Stimulated activated naive B cell treated with anti-CD40 and anti-IgM and Interleukin-4, amounts not matched to agents 10 μg/mL and 1 μg/mL and 100 μg/mL, for 72 hours (primary cell): ENCODE results near the gene OSBPL9.

ENCODE experiments used
- ATAC-seq, 2 donors: fragments of 150-1000 bp; cut with Tn5 transposase; replicated peaks; 2 replicates each; pipeline ENCODE4 v1.10.0; 2021; ENCODE audit warnings: moderate library complexity in 1 of 2
- DNase-seq: peaks from one replicate; pipeline ENCODE4 v3.0.0; 2021
- H3K27ac Mint-ChIP-seq: one replicate; pipeline ENCODE4 v1.8.0; 2022; ENCODE audit warnings: mild to moderate bottlenecking, mixed read lengths
- H3K27me3 Mint-ChIP-seq, 2 donors: one replicate each; pipeline ENCODE4 v1.8.0; 2022; ENCODE audit warnings: mixed read lengths in 2 of 2
- H3K36me3 Mint-ChIP-seq, 2 donors: one replicate each; pipeline ENCODE4 v1.8.0; 2022; ENCODE audit warnings: mixed read lengths in 2 of 2, mild to moderate bottlenecking in 1 of 2
- H3K4me1 Mint-ChIP-seq, 2 donors: one replicate each; pipeline ENCODE4 v1.8.0; 2022; ENCODE audit warnings: mixed read lengths in 2 of 2, mild to moderate bottlenecking in 1 of 2
- H3K4me3 Mint-ChIP-seq, 2 donors: one replicate each; pipeline ENCODE4 v1.8.0; 2022; ENCODE audit warnings: mild to moderate bottlenecking in 2 of 2, mixed read lengths in 2 of 2, moderate library complexity in 1 of 2
- H3K9me3 Mint-ChIP-seq, 2 donors: one replicate each; pipeline ENCODE4 v1.8.0; 2022; ENCODE audit warnings: mixed read lengths in 2 of 2, mild to moderate bottlenecking in 1 of 2

Gene OSBPL9

DNA sequence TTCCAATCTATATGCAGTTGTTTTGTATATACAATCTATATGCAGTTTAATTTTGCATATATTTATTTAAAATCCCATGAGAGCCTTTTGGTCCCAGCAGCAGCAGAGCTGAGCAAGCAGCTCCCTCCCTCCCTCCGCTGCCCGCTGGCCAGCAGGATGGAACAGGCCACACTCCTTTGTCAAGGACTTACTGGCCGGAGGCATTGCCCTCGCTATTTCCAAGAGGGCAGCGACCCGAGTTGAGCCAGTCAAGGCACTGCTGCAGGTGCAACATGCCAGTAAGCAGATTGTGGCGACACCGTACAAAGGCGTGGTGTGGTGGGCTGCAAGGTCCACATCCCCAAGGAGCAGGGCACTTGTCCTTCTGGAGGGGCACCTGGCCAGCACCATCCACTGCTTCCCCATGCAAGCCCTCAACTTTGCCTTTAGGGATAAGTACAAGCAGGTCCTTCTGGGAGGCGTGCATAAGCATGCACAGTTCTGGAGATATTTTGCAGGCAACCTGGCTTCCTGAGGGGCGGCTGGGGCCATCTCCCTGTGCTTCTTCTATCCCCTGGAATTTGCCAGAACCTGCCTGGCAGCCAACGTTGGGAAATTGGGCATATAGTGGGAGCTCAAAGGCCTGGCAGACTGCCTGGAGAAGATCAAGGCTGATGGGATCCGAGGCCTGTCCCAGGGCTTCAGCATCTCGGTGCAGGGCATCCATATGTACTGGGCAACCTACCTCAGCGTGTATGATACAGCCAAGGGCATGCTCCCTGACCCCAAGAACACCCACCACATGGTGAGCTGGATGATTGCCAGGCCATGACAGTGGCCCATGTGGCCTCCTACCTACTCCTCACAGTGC lies 92.2 kb downstream of the OSBPL9 start:
- H3K36me3 Mint-ChIP-seq, result peaks cover 2 to 3% of the 10 kb centered on the region in 2 donors
- ATAC-seq, result no peak
- DNase-seq, result no peak
- H3K9me3 Mint-ChIP-seq, result peaks cover 0 to 1% of the 10 kb centered on the region in 2 donors
- H3K27me3 Mint-ChIP-seq, result no peaks in the 10 kb centered on the region
- no peak overlapping the region for H3K27ac Mint-ChIP-seq
- no peak overlapping the region for H3K4me3 Mint-ChIP-seq
- peaks cover 5% of the 10 kb centered on the region in 2 donors for H3K4me1 Mint-ChIP-seq

- Mint-ChIP-seq H3K4me3 (no peak overlapping the region), H3K36me3 (peaks cover 2 to 3% of the 10 kb centered on the region in 2 donors), H3K27me3 (no peaks in the 10 kb centered on the region), H3K9me3 (peaks cover 0 to 1% of the 10 kb centered on the region in 2 donors), H3K4me1 (peaks cover 5% of the 10 kb centered on the region in 2 donors), H3K27ac (no peak overlapping the region)
- DNase-seq (no peak), ATAC-seq (no peak)
Observed at GRCh38 chr1:51709951-51710350, 93.1 kb downstream of the OSBPL9 start.

- Mint-ChIP-seq H3K9me3 (peaks cover under 1 to 3% of the 10 kb centered on the region in 2 donors), H3K4me3 (no peak overlapping the region), H3K4me1 (peaks cover 2 to 30% of the 10 kb centered on the region in 2 donors), H3K27me3 (no peaks in the 10 kb centered on the region), H3K27ac (no peak overlapping the region), H3K36me3 (peaks cover 4 to 6% of the 10 kb centered on the region in 2 donors)
- no peak for DNase-seq
- ATAC-seq, result no peak
Observed at GRCh38 chr1:51712590-51712989, 95.7 kb downstream of the OSBPL9 start.

DNA sequence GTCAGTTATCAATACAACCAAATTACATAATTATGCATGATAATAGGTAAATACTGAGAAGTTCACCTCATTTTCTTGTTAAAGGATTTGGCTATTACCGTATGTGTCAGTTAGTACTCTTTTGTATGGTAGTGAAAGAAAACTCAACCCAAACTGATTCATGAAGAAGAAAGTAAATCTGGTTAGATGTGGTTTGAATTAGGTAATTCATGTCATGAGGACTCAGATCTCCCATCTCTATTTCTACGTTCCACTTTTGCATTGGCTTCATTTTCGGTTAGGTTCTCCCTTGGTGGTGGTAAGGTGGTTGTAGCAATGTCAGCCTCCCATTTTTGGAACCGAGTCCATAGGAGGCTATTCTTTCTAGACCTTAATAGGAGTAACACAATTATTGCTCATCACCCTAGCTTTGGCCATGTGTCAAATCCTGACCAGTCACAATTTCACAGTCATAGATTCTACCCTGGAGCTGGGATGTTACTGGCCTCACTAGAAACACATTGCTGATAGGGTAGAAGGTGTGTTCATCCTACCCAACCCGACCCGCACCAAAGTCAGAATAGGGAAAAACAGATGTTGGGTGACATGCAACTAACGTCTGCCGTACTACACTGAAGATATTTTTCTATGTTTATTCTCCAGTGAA lies 97.6 kb downstream of the OSBPL9 start:
- H3K4me1 Mint-ChIP-seq, result peaks cover 7 to 35% of the 10 kb centered on the region in 2 donors
- H3K9me3 Mint-ChIP-seq, result peaks cover 4 to 7% of the 10 kb centered on the region in 2 donors
- no peak overlapping the region for H3K27ac Mint-ChIP-seq
- ATAC-seq (no peak), DNase-seq (no peak)
- peaks cover 4 to 11% of the 10 kb centered on the region in 2 donors for H3K36me3 Mint-ChIP-seq
- no peak overlapping the region for H3K4me3 Mint-ChIP-seq
- no peaks in the 10 kb centered on the region for H3K27me3 Mint-ChIP-seq

DNA sequence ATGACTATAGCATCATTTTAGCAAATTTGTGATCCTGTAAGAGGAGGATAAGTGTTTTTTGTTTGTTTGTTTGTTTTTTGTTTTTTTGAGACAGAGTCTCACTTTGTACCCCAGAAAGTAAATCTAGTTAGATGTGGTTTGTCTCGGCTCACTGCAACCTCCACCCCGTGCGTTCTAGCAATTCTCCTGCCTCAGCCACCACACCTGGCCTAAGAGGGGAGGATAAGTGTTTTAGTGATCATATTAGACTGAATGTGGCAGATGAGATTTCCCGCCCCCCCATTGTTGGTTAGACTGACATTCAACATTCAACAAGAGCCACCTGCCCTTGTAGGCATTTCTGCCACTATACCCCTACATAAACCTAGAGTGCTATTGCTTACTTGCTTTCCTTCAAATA lies 98.5 kb downstream of the OSBPL9 start:
- Mint-ChIP-seq H3K27me3 (no peaks in the 10 kb centered on the region), H3K4me1 (peaks cover 7 to 32% of the 10 kb centered on the region in 2 donors), H3K27ac (no peak overlapping the region), H3K4me3 (no peak overlapping the region), H3K36me3 (peaks cover 3 to 11% of the 10 kb centered on the region in 2 donors), H3K9me3 (peaks cover 4 to 7% of the 10 kb centered on the region in 2 donors)
- DNase-seq (no peak), ATAC-seq (no peak)

GRCh38 chr1:51716746-51717145 lies 99.9 kb downstream of the OSBPL9 start:
- Mint-ChIP-seq H3K4me3 (no peak overlapping the region), H3K9me3 (peaks cover 4 to 7% of the 10 kb centered on the region in 2 donors), H3K36me3 (peaks cover 3 to 11% of the 10 kb centered on the region in 2 donors), H3K27me3 (no peaks in the 10 kb centered on the region), H3K4me1 (peaks cover 7 to 32% of the 10 kb centered on the region in 2 donors), H3K27ac (no peak overlapping the region)
- DNase-seq (no peak), ATAC-seq (no peak)

DNA sequence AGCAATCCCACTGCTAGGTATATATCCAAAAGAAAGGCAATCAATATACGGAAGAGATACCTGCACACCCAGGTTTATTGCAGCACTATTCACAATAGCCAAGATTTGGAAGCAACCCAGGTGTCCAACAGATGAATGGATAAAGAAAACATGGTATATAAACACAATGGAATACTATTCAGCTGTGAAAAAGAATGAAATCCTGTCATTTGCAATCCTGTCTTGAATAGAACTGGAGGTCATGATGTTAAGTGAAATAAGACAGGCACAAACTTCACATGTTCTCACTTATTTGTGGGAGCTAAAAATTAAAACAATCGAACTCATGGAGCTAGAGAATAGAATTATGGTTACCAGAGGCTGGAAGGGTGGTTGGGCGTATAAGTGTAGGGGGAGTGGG lies 101.0 kb downstream of the OSBPL9 start:
- DNase-seq (no peak), ATAC-seq (no peak)
- H3K9me3 Mint-ChIP-seq, result peaks cover 4 to 7% of the 10 kb centered on the region in 2 donors
- no peak overlapping the region for H3K27ac Mint-ChIP-seq
- H3K36me3 Mint-ChIP-seq, result peaks cover 3 to 11% of the 10 kb centered on the region in 2 donors
- H3K4me1 Mint-ChIP-seq, result peaks cover 7 to 32% of the 10 kb centered on the region in 2 donors
- no peak overlapping the region for H3K4me3 Mint-ChIP-seq
- H3K27me3 Mint-ChIP-seq, result no peaks in the 10 kb centered on the region

- peaks cover 8 to 38% of the 10 kb centered on the region in 2 donors for H3K4me1 Mint-ChIP-seq
- H3K9me3 Mint-ChIP-seq, result peaks cover 4 to 7% of the 10 kb centered on the region in 2 donors
- no peak overlapping the region for H3K27ac Mint-ChIP-seq
- no peak for ATAC-seq
- peaks cover 3 to 11% of the 10 kb centered on the region in 2 donors for H3K36me3 Mint-ChIP-seq
- no peak for DNase-seq
- no peak overlapping the region for H3K4me3 Mint-ChIP-seq
- no peaks in the 10 kb centered on the region for H3K27me3 Mint-ChIP-seq
Observed at GRCh38 chr1:51719146-51719545, 102.3 kb downstream of the OSBPL9 start.

DNA sequence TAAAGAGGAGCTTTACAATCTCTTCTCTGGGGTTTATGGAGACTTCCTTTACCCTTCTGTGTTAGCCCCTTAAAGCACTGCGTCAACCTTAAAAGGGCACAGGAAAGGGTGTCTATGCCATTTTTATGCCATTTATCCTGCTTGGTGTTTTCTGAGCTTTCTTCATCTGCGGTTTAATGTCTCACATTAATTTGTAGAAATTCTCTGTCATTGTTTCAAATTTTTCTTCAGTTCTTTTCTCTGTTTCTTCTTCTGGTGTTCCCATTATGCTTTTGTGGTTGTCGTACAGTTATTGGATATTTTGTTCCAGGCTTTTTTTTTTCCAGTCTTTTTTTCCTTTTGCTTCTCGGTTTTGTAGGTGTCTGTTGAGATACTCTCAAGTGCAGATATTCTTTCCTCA lies 107.9 kb downstream of the OSBPL9 start:
- Mint-ChIP-seq H3K27me3 (no peaks in the 10 kb centered on the region), H3K4me1 (peaks cover 7 to 19% of the 10 kb centered on the region in 2 donors), H3K27ac (no peak overlapping the region), H3K9me3 (no peaks in the 10 kb centered on the region), H3K4me3 (no peak overlapping the region), H3K36me3 (no peaks in the 10 kb centered on the region)
- DNase-seq (no peak), ATAC-seq (no peak)

DNA sequence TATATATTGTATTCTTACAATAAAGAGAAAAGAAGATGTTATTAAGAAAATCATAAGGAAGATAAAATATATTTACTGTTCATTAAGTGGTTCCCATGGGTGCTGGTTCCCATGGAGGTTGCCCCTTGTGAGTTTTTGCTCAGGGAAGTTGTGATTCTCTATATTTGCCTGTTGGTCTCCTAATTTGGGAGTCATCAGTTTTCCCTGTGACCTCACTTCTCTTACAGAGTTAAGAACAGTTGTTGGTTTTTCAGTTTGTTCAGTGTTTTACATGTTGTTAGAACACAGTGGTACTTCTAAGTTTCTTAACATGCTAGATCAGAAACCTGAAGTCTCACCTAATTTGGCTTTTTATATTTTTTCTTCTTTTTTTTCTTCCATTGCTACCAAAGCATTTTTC lies 109.2 kb downstream of the OSBPL9 start:
- H3K9me3 Mint-ChIP-seq, result no peaks in the 10 kb centered on the region
- no peaks in the 10 kb centered on the region for H3K27me3 Mint-ChIP-seq
- DNase-seq, result no peak
- H3K36me3 Mint-ChIP-seq, result no peaks in the 10 kb centered on the region
- no peak overlapping the region for H3K27ac Mint-ChIP-seq
- H3K4me3 Mint-ChIP-seq, result no peak overlapping the region
- ATAC-seq, result no peak
- peaks cover 12 to 24% of the 10 kb centered on the region in 2 donors for H3K4me1 Mint-ChIP-seq

GRCh38 chr1:51726544-51727225 lies 109.8 kb downstream of the OSBPL9 start:
- no peak overlapping the region for H3K27ac Mint-ChIP-seq
- H3K4me1 Mint-ChIP-seq, result peaks cover 13 to 24% of the 10 kb centered on the region in 2 donors
- DNase-seq, result no peak
- no peaks in the 10 kb centered on the region for H3K36me3 Mint-ChIP-seq
- no peak for ATAC-seq
- H3K27me3 Mint-ChIP-seq, result no peaks in the 10 kb centered on the region
- no peaks in the 10 kb centered on the region for H3K9me3 Mint-ChIP-seq
- H3K4me3 Mint-ChIP-seq, result no peak overlapping the region

DNA sequence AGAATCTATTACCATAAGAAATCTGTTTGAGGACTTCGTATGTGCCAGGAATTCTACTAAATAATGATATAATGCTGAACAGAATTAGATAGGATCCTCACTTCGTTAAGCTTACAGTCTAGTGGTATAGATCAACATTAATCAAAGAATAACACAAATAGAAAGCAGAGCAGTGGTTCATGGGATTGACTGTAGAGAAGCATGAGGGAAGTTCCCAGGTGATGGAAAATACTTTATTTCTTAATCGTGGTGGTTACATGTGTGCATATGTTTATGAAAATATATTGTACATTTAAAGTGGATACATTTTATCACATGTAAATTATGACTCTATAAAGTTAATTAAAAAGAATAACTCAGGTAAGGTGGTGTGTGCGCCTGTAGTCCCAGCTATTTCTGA lies 110.5 kb downstream of the OSBPL9 start:
- H3K4me3 Mint-ChIP-seq, result no peak overlapping the region
- ATAC-seq, result no peak
- peaks cover 15 to 25% of the 10 kb centered on the region in 2 donors for H3K4me1 Mint-ChIP-seq
- H3K9me3 Mint-ChIP-seq, result no peaks in the 10 kb centered on the region
- no peak overlapping the region for H3K27ac Mint-ChIP-seq
- DNase-seq, result no peak
- no peaks in the 10 kb centered on the region for H3K27me3 Mint-ChIP-seq
- no peaks in the 10 kb centered on the region for H3K36me3 Mint-ChIP-seq

DNA sequence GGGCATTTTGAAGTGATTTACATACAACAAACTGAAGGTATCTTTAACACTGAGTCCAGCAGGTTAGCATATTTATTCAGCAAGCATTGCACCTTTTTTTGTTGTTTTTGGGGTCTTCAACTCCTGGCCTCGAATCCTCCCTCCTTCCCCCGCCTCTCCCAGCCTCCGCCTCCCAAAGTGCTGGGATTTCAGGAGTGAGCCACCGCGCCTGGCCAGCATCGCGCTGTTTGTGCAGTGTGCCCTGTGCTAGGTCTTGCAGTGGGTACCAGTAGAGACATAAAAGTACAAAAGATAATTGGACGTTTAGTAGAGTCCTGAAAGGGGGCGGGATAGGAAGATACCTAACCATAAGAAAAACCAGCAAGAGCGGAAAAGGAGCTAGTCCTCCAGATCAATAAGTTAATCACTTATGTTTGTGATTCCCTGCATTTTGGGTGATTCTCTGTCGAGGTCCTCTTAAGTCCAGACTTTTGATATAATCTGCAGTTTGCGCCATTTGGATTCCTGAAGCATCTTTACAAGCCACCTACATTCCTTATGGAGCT lies 111.8 kb downstream of the OSBPL9 start:
- Mint-ChIP-seq H3K27me3 (no peaks in the 10 kb centered on the region), H3K9me3 (no peaks in the 10 kb centered on the region), H3K4me3 (peak overlapping the region; percentile 84 to 89), H3K36me3 (no peaks in the 10 kb centered on the region), H3K4me1 (peaks cover 22 to 31% of the 10 kb centered on the region in 2 donors), H3K27ac (peak overlapping the region; percentile 93)
- no peak for ATAC-seq
- no peak for DNase-seq

- Mint-ChIP-seq H3K9me3 (no peaks in the 10 kb centered on the region), H3K4me1 (peaks cover 22 to 31% of the 10 kb centered on the region in 2 donors), H3K27ac (peak overlapping the region; percentile 93), H3K4me3 (peak overlapping the region; percentile 84 to 89), H3K27me3 (no peaks in the 10 kb centered on the region), H3K36me3 (no peaks in the 10 kb centered on the region)
- ATAC-seq (peak; percentile 97), DNase-seq (peak; percentile 96)
Observed at GRCh38 chr1:51729156-51729823, 112.4 kb downstream of the OSBPL9 start.
